Measurements from ENCODE around the gene TERT. TPM values are rescaled to one million over a fixed set of nuclear protein-coding genes. Genes with fewer than 3 reads are reported as not detected.

TERT gene
- total and polyA plus RNA-seq, 2 of the 13 experiments (the other 11 are each of a cell fraction or from before 2014, with no cell fraction given): 4.3 to 5.9 TPM

- TF ChIP-seq FOSL2 (CRISPR knock-in tag; IDR thresholded peaks at IDR 0.05): no peak
- TF ChIP-seq, protein P1, sequence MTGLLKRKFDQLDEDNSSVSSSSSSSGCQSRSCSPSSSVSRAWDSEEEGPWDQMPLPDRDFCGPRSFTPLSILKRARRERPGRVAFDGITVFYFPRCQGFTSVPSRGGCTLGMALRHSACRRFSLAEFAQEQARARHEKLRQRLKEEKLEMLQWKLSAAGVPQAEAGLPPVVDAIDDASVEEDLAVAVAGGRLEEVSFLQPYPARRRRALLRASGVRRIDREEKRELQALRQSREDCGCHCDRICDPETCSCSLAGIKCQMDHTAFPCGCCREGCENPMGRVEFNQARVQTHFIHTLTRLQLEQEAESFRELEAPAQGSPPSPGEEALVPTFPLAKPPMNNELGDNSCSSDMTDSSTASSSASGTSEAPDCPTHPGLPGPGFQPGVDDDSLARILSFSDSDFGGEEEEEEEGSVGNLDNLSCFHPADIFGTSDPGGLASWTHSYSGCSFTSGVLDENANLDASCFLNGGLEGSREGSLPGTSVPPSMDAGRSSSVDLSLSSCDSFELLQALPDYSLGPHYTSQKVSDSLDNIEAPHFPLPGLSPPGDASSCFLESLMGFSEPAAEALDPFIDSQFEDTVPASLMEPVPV (CRISPR knock-in tag; IDR thresholded peaks at IDR 0.05): 0 out of 2 replicates have a peak, but pooled peaks have one; percentile 38
- peak; percentile 98 for TF ChIP-seq MXI1 (IDR thresholded peaks at IDR 0.05; ENCODE audit: borderline replicate concordance, low read depth, low read length)
- TF ChIP-seq HOXA9 (CRISPR knock-in tag; IDR thresholded peaks at IDR 0.05; ENCODE audit: borderline replicate concordance): 0 out of 2 replicates have a peak, but pooled peaks have one; percentile 27
- TF ChIP-seq NR1H2 (CRISPR knock-in tag; IDR thresholded peaks at IDR 0.05; ENCODE audit: borderline replicate concordance, low read depth): no peak
- no peak for TF ChIP-seq ZNF629 (CRISPR knock-in tag; conservative IDR thresholded peaks at IDR 0.05)
- TF ChIP-seq, protein P2, sequence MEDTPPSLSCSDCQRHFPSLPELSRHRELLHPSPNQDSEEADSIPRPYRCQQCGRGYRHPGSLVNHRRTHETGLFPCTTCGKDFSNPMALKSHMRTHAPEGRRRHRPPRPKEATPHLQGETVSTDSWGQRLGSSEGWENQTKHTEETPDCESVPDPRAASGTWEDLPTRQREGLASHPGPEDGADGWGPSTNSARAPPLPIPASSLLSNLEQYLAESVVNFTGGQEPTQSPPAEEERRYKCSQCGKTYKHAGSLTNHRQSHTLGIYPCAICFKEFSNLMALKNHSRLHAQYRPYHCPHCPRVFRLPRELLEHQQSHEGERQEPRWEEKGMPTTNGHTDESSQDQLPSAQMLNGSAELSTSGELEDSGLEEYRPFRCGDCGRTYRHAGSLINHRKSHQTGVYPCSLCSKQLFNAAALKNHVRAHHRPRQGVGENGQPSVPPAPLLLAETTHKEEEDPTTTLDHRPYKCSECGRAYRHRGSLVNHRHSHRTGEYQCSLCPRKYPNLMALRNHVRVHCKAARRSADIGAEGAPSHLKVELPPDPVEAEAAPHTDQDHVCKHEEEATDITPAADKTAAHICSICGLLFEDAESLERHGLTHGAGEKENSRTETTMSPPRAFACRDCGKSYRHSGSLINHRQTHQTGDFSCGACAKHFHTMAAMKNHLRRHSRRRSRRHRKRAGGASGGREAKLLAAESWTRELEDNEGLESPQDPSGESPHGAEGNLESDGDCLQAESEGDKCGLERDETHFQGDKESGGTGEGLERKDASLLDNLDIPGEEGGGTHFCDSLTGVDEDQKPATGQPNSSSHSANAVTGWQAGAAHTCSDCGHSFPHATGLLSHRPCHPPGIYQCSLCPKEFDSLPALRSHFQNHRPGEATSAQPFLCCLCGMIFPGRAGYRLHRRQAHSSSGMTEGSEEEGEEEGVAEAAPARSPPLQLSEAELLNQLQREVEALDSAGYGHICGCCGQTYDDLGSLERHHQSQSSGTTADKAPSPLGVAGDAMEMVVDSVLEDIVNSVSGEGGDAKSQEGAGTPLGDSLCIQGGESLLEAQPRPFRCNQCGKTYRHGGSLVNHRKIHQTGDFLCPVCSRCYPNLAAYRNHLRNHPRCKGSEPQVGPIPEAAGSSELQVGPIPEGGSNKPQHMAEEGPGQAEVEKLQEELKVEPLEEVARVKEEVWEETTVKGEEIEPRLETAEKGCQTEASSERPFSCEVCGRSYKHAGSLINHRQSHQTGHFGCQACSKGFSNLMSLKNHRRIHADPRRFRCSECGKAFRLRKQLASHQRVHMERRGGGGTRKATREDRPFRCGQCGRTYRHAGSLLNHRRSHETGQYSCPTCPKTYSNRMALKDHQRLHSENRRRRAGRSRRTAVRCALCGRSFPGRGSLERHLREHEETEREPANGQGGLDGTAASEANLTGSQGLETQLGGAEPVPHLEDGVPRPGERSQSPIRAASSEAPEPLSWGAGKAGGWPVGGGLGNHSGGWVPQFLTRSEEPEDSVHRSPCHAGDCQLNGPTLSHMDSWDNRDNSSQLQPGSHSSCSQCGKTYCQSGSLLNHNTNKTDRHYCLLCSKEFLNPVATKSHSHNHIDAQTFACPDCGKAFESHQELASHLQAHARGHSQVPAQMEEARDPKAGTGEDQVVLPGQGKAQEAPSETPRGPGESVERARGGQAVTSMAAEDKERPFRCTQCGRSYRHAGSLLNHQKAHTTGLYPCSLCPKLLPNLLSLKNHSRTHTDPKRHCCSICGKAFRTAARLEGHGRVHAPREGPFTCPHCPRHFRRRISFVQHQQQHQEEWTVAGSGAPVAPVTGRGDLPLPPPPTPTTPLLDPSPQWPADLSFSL (CRISPR knock-in tag; IDR thresholded peaks at IDR 0.05): no peak
- TF ChIP-seq HCFC1 (IDR thresholded peaks at IDR 0.05; ENCODE audit: low read depth, low read length): no peak
- no peak for TF ChIP-seq HIVEP1 (CRISPR knock-in tag; IDR thresholded peaks at IDR 0.05)
- TF ChIP-seq SALL2 (CRISPR knock-in tag; IDR thresholded peaks at IDR 0.05): no peak
- no peak for TF ChIP-seq ZNF792 (CRISPR knock-in tag; IDR thresholded peaks at IDR 0.05)
- TF ChIP-seq POLR2A (IDR thresholded peaks at IDR 0.05; ENCODE audit: insufficient read depth in 1 of 2, low read depth in 2 of 2, low read length in 2 of 2): peak in 1 of 2 experiments; percentile 41; a peak in 1 of 4 replicates
- TF ChIP-seq ZNF614 (CRISPR knock-in tag; IDR thresholded peaks at IDR 0.05; ENCODE audit: borderline replicate concordance): no peak
- no peak for TF ChIP-seq DNMT3B (CRISPR knock-in tag; conservative IDR thresholded peaks at IDR 0.05)
- no peak for TF ChIP-seq ZNF329 (CRISPR knock-in tag; IDR thresholded peaks at IDR 0.05; ENCODE audit: low read depth)
- no peak for TF ChIP-seq ZNF430 (CRISPR knock-in tag; IDR thresholded peaks at IDR 0.05)
- TF ChIP-seq ZNF33B (CRISPR knock-in tag; IDR thresholded peaks at IDR 0.05): no peak
- no peak for TF ChIP-seq TOPORS (CRISPR knock-in tag; IDR thresholded peaks at IDR 0.05)
- TF ChIP-seq SMAD1 (CRISPR knock-in tag; IDR thresholded peaks at IDR 0.05; ENCODE audit: borderline replicate concordance, low read depth): no peak
- no peak for TF ChIP-seq ZFYVE20 (CRISPR knock-in tag; IDR thresholded peaks at IDR 0.05; ENCODE audit: borderline replicate concordance, low read depth)
- TF ChIP-seq, protein P3, sequence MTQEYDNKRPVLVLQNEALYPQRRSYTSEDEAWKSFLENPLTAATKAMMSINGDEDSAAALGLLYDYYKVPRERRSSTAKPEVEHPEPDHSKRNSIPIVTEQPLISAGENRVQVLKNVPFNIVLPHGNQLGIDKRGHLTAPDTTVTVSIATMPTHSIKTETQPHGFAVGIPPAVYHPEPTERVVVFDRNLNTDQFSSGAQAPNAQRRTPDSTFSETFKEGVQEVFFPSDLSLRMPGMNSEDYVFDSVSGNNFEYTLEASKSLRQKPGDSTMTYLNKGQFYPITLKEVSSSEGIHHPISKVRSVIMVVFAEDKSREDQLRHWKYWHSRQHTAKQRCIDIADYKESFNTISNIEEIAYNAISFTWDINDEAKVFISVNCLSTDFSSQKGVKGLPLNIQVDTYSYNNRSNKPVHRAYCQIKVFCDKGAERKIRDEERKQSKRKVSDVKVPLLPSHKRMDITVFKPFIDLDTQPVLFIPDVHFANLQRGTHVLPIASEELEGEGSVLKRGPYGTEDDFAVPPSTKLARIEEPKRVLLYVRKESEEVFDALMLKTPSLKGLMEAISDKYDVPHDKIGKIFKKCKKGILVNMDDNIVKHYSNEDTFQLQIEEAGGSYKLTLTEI (CRISPR knock-in tag; conservative IDR thresholded peaks at IDR 0.05): no peak
Measured at GRCh38 chr5:1294835-1295649, at the start of gene TERT (continued).

All from HepG2 (cell line).